Pancreas (tissue), 10 donors: Measurements from ENCODE around the gene PPP5C. TPM values are rescaled to one million over a fixed set of nuclear protein-coding genes. Genes with fewer than 3 reads are reported as not detected.

ENCODE experiments used
- ATAC-seq, 4 donors: fragments of 200-7000 bp; cut with Tn5 transposase; one replicate each; pipeline versions ENCODE4 v1.8.0 to v1.9.1; 2020; ENCODE audit warnings: mild to moderate bottlenecking in 4 of 4, moderate library complexity in 4 of 4
- DNase-seq, 6 donors: peaks; one replicate each; pipeline ENCODE4 v3.0.0-alpha.2; 2020
- FAIRE-seq: peaks from 2 replicates; lab custom pipeline; 2012; peaks lifted over from hg19 to GRCh38; lab: Jason Lieb, UNC
- H3K27ac ChIP-seq, 4 donors: fragments of 200-600 bp; sonication (generic); 1 replicate in 3 of 4; 2 replicates in 1 of 4; pipeline versions ENCODE4 v1.5.0 to v1.8.0; 2020
- H3K27me3 ChIP-seq, 4 donors: fragments of 200-600 bp; one replicate each; pipeline ENCODE4 v1.8.0; 2021
- H3K36me3 ChIP-seq, 3 donors: fragments of 200-600 bp; sonication (generic) in 1 of 3; one replicate each; pipeline versions ENCODE4 v1.5.0 to v1.8.0; 2020 to 2021
- H3K4me1 ChIP-seq, 3 donors: fragments of 200-600 bp; one replicate each; pipeline ENCODE4 v1.8.0; 2021
- H3K4me3 ChIP-seq, 4 donors: fragments of 200-600 bp; sonication (generic) in 2 of 4; one replicate each; pipeline versions ENCODE4 v1.5.0 to v1.8.0; 2020 to 2021
- H3K9me3 ChIP-seq, 4 donors: fragments of 200-600 bp; one replicate each; pipeline ENCODE4 v1.8.0; 2021
- WGBS, 2 donors: extraction: QIAGEN DNeasy Blood & Tissue Kit; methylation state at CpG; one replicate each; pipeline ENCODE4 v1.1.7; 2013; 5-methylcytosine and 5-hydroxymethylcytosine counted together
- intact Hi-C, 3 donors: fragments of 100-400 bp; cut with DNase I; formaldehyde crosslinking; loops; one replicate each; pipeline versions ENCODE4 v1.11.1 to v1.14.2; 2022
- polyA plus RNA-seq, 2 donors: library from polyadenylated mRNA; stranded (reverse); fragments of 200-250 nt; gene quantifications; one replicate each; pipeline ENCODE4 v1.2.3, GENCODE V29; 2013
- total RNA-seq, 6 donors: library from RNA; stranded (reverse); fragmentation: NEBNext Ultra II Directional in 4 of 6; extraction: Animal tissue kit (Norgen Biotek cat#: 25700) in 4 of 6; gene quantifications; one replicate each; pipeline versions ENCODE4 v1.2.1 to v1.2.4, GENCODE V29; 2021 to 2023
- TF ChIP-seq, protein P1 (sequence below), 4 donors: fragments of 200-600 bp; sonication (generic) in 3 of 4; IDR thresholded peaks; one replicate each; pipeline versions ENCODE4 v1.5.0 to v1.8.0; 2021; ENCODE audit warnings: antibody characterized with exemption in 4 of 4
- donor health status: healthy with polysubstance abuse.
- donor health status: DM: no; HTN: no; CAD: no; lungs with moderate emphysema.
- donor health status: DM: no; HTN: no; CAD: no.
- donor health status: control.
- donor health status: control.
- donor health status: Bipolar disorder and iron deficiency.
- donor health status: DM: yes; HTN: yes; CAD: no.
- donor health status: DM: no; HTN: no; CAD: no.
- donor health status: DM: no; HTN: no; CAD: no.
- donor health status: DM: yes; HTN: yes; CAD: no.

The PPP5C gene
- total and polyA plus RNA-seq, 8 donors: 16.7 to 53.9 (median 23.8) TPM

DNA sequence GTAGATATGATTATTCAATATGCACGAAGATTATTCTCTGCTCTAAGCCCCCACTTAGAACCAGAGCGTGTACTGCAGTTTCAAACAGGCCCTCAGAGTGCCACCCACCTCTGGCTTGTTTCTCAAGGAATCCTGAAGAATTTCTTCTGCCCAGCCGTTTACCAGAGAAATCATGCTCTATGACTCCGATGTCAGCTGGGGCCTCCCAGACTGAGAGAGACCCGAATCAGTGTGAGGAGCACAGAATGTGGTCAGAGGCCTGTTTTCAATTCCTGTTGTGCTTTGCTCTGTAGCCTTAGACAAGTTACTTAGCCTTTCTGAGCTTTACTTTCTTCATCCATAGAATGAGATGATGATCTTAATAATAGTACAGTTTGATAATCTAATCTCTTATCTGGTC is 76.3 kb downstream of the PPP5C start:
- no peak for ATAC-seq
- Histone ChIP-seq H3K27ac (no peak overlapping the region), H3K9me3 (no peaks in the 10 kb centered on the region), H3K27me3 (no peaks in the 10 kb centered on the region), H3K36me3 (no peaks in the 10 kb centered on the region), H3K4me3 (no peak overlapping the region), H3K4me1 (peaks cover 0 to 7% (median 3%) of the 10 kb centered on the region in 3 donors)
- intact Hi-C loops: no loop called here
- 68 to 74% methylated on average over 5 of the region's 5 CpGs for WGBS, 2 donors
- no peak for DNase-seq
- no peak for FAIRE-seq
- TF ChIP-seq, protein P1, sequence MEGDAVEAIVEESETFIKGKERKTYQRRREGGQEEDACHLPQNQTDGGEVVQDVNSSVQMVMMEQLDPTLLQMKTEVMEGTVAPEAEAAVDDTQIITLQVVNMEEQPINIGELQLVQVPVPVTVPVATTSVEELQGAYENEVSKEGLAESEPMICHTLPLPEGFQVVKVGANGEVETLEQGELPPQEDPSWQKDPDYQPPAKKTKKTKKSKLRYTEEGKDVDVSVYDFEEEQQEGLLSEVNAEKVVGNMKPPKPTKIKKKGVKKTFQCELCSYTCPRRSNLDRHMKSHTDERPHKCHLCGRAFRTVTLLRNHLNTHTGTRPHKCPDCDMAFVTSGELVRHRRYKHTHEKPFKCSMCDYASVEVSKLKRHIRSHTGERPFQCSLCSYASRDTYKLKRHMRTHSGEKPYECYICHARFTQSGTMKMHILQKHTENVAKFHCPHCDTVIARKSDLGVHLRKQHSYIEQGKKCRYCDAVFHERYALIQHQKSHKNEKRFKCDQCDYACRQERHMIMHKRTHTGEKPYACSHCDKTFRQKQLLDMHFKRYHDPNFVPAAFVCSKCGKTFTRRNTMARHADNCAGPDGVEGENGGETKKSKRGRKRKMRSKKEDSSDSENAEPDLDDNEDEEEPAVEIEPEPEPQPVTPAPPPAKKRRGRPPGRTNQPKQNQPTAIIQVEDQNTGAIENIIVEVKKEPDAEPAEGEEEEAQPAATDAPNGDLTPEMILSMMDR (IDR thresholded peaks at IDR 0.05): no peak

DNA sequence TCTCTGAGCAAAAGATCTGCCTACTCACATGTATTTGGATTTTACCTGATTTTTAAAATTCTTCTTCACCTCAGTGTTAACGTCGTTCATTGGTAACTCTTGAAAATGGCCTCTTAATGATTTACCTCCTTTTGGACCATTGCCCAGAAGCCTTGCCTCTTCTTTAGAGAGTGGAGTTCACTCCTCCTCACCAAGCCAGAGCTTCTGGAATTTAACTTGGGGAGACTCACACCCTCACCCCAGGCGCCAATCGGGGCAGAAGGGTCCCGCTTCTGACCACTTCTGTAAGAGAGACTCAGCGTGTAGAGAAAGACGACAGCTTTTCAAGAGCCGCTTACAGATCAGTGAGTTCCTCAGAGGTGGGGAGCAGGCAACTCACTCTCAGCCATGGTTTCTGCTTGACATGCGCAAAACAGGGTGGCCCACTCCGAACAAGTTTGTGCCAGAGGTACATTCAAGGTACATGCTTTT is 79.2 kb downstream of the PPP5C start:
- DNase-seq (peak in 1 of 6 donors; percentile 52), FAIRE-seq (no peak), ATAC-seq (peak; percentile 77 to 85 (median 85))
- Histone ChIP-seq H3K36me3 (no peaks in the 10 kb centered on the region), H3K27me3 (no peaks in the 10 kb centered on the region), H3K4me3 (peak overlapping the region; percentile 41 to 70 (median 61)), H3K27ac (peak overlapping the region in 3 of 4 donors; percentile 51 to 82 (median 80)), H3K9me3 (no peaks in the 10 kb centered on the region), H3K4me1 (peaks cover 0 to 7% (median 3%) of the 10 kb centered on the region in 3 donors)
- intact Hi-C loops: no loop called here
- 0 to 2% methylated on average over 10 of the region's 10 CpGs for WGBS, 2 donors
- TF ChIP-seq, protein P1 (IDR thresholded peaks at IDR 0.05): no peak

DNA sequence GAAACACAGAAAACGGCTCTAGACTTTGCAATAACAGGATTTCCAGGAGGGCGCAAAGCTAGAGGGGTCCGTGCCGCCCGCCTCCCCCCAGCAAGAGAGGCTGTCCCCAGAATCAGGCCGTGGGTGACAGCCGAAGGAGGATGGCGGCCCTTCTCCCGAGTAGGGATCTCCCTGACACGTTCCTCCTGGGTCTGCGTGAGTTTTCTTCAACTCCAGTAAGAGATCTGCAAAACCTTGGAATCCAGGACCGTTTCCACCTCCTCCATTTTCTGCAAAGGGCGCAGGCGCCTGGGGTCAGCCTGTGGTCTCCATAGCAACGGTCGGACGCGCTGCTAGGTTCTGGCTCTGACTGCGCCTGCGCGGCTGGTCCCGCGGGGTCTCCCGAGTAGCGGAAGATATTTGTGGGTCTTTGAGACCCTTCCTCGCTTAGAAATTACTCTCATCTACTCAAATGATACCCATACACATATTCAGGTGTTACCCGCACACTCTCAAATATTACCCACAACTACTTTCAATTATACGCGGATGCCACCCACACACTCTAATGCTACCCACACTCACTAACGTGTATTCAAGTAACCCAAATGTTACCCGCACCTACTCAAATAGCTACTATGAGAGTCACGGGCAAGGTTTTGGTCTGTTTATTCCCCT is 79.7 kb downstream of the PPP5C start:
- ATAC-seq: peak; percentile 92 to 95 (median 92)
- TF ChIP-seq, protein P1 (IDR thresholded peaks at IDR 0.05): no peak
- 2% methylated on average over 32 of the region's 32 CpGs for WGBS, 2 donors
- H3K27me3 ChIP-seq: no peaks in the 10 kb centered on the region
- H3K9me3 ChIP-seq: no peaks in the 10 kb centered on the region
- peak overlapping the region in 3 of 4 donors; percentile 51 to 82 (median 80) for H3K27ac ChIP-seq
- FAIRE-seq: no peak
- peaks cover 0 to 7% (median 3%) of the 10 kb centered on the region in 3 donors for H3K4me1 ChIP-seq
- peak overlapping the region; percentile 41 to 70 (median 61) for H3K4me3 ChIP-seq
- DNase-seq: peak; percentile 77 to 96 (median 86)
- no peaks in the 10 kb centered on the region for H3K36me3 ChIP-seq
- intact Hi-C loops: no loop called here

DNA sequence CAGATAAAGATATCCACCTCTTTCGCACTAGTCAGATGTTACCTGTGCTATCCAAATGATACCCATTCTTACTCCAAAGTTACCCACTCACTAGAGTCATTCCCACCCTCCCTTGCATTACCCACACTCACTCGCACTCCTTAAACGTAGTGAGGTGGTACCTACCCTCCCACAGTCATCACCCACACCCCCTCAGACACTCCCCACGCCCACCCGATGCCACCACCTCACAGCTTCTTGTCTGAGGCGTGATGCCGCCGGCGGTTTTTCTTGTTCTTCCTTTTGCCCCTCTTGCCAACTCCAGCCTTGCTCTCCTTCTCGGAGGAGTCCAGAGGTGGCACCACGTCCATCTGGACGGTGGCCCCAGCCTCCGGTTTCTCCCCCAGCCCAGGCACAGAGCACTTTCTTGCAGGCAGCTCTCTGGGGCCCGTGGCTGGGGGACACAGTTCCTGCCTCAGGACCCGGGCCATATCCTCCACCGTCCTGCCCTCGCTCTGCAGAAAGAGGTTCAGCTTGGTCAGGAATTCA is 80.7 kb downstream of the PPP5C start:
- 69 to 76% methylated on average over 17 of the region's 17 CpGs for WGBS, 2 donors
- no peak overlapping the region for H3K27ac ChIP-seq
- TF ChIP-seq, protein P1 (IDR thresholded peaks at IDR 0.05): no peak
- no peaks in the 10 kb centered on the region for H3K9me3 ChIP-seq
- H3K27me3 ChIP-seq: no peaks in the 10 kb centered on the region
- no peaks in the 10 kb centered on the region for H3K36me3 ChIP-seq
- intact Hi-C loops: no loop called here
- DNase-seq (peak in 1 of 6 donors; percentile 45), FAIRE-seq (no peak), ATAC-seq (no peak)
- H3K4me1 ChIP-seq: peaks cover 0 to 7% (median 3%) of the 10 kb centered on the region in 3 donors
- H3K4me3 ChIP-seq: no peak overlapping the region
